HEK293 (cell line): ENCODE results near the gene ABCC2.
"Not testable (repeated sequence)": the region's sequence is repeated elsewhere in the genome, so short reads cannot be mapped to it uniquely, and the experiment has no call there.

Experiments used
- CTCF ChIP-seq: fragments of 450-650 bp; formaldehyde crosslinking; IDR thresholded peaks from 2 replicates; pipeline ENCODE4 v1.5.1; 2016; ENCODE audit warnings: missing biosample characterization, missing genetic modification characterization
- RBAK ChIP-seq: fragments of 450-650 bp; formaldehyde crosslinking; IDR thresholded peaks from 2 replicates; pipeline ENCODE4 v1.5.1; 2016; ENCODE audit warnings: missing biosample characterization, missing genetic modification characterization
- ZBTB26 ChIP-seq: fragments of 450-650 bp; formaldehyde crosslinking; optimal IDR thresholded peaks from 2 replicates; pipeline ENCODE3; 2016; ENCODE audit warnings: missing biosample characterization, mild to moderate bottlenecking, missing genetic modification characterization

GRCh38 chr10:99867250-99867649 lies 84.8 kb downstream of the ABCC2 start:
- TF ChIP-seq CTCF, RBAK, ZBTB26 (tag by site-specific recombination): not testable (repeated sequence)
